Stimulated activated CD4-positive, alpha-beta T cell treated with anti-CD3 and anti-CD28 coated beads, Interleukin-1b, Interleukin-23, amount 100 ng/mL, for 1 hour (primary cell): ENCODE measurements around the gene C22orf39.

Experiments
- DNase-seq, 2 donors: peaks; one replicate each; pipeline ENCODE4 v3.0.0-alpha.2; 2020; ENCODE audit warnings: low read depth in 2 of 2

C22orf39 gene

DNA sequence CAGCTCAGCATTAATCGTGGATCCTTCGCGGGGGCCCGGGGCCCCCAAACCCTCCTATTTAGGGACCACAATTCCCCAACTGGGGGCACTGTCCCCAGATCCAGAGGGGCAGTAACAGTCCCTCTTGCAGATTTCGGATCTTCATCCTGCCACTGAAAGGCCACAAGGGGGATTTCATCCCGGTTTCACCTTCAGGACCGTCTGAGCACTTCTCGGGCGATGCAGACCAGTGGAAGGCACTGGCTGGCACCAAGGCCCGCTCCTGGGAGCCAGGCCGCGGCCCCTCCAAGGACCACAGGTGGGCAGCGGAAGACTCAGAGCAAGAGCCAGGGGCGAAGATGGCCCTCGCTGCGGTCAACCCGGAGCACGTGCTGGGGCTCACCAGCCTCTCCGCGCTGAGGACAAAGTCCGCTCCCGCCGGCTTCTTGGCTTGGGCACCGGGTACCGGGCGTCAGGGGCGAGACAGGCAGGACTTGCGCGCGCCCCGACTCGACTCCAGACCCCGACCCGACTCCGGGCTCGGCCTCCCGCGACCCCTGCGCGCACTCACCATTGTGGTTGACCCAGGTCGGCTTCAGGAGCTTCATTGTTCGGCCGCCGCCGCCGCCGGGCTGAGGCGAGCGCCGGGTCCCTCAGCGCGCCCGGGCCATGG, 16.5 kb downstream of the C22orf39 start:
- no peak for DNase-seq

DNA sequence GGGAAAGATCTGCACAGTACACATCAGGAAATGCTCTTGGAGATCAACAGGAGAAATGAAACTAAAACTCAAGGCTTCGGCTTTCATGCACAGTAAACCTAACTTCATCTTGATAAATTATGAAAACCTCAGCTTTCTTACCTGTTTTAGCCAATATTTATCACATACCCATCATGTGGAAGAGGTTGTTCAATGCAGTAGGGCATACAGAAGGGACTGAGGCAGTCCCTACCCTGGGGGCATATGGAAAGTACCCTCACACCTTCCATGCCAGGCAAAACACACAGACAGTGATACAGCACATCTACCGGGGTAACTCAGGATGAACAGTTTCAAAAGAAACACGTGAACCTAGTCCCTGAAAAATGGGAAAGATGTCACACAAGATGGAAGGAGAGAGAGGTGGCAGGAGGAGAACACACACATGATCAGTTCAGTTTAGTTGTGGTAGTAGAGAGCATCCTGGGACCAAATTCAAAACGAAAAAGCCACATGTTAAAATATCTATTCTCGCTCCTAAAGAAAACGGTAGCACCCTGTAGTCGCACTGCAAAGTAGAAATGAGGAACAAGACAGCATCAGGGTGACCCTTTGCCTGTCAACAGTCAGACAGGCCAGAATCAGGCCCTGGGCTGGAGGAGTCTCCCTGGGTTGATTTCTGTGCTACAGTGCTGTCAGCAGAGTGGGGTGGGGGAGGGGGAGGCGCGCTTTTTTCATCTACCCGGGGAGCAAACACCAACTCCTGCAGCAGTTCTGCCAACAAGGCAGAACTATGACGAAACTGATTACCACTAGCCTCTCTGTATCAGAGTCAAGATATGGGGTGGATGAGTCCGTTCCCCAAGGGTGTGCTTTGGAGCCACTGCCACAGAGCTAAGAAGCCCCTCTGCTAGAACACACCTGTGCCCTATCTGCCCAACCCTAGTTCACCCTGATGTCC, 17.3 kb downstream of the C22orf39 start:
- no peak for DNase-seq

DNA sequence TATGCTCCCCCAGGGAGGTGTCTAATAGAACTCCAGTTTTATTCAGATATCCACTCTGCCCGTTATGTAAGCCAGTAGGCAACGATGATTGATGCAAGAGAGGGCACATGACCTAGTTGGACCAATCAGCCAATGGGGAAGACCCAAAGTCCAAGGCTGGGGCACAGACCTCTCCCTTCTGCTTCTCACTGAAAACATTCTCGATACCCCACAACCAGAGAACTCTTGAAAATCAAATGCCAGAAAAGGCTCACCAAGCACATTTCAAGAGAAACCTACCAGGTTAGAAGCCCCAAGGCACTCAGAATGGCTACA, 23.4 kb downstream of the C22orf39 start:
- no peak for DNase-seq

DNA sequence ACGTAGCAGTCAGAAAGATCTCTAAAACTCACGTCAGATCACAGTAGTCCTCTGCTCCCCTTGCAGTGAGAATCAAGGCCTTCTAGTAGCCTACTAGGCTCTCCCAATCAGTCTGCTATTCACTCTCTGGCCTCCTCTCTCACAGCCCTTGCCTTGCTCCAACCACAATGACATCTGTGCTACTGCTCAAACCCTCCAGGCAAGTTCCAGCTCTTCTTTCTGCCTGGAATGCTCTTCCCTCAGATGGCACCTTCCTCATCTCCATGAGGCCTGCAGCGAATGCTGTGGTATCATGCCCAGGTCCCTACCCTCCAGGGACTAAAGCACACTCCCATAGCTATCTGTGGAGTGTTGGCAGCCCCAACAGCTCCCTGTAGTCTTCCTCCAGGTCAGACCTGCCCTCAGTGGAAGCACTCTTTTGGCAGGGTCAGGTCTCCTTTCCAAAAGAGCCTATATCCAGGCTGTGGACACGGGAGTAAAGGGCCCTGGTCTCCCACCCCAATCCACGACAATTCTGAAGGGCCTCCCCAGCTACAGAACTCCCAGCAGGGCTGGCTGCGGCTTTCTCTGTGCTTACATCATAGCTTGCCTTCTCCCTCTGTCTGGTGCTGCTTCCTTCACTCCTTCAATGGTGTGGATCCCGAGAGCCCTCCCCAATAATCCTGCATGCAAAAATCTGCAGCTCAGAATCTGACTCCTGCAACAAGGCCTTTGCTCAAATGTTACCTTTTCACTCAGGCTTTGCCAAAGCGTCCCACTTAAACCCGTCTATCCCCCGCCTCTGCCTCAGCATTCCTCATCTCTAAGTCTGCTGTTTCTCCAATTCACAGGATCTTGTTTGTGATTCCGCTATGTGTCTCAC, 24.8 kb downstream of the C22orf39 start:
- no peak for DNase-seq

DNA sequence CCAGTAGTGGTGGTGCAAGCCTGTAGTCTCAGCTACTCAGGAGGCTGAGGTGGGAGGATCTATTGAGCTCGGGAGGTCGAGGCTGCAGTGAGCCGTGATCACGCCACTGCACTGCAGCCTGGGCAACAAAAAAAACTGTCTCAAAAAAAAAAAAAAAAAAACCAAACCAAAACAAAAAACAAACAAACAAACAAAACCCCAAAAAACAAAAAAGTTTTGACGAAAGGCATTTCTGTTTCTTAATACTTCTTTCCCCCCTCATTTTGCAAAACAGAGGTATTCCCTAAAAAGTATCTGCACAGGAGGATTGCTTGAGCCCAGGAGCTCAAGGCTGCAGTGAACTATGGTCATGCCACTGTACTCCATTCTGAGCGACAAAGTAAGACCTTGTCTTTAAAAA, 27.2 kb downstream of the C22orf39 start:
- no peak for DNase-seq

DNA sequence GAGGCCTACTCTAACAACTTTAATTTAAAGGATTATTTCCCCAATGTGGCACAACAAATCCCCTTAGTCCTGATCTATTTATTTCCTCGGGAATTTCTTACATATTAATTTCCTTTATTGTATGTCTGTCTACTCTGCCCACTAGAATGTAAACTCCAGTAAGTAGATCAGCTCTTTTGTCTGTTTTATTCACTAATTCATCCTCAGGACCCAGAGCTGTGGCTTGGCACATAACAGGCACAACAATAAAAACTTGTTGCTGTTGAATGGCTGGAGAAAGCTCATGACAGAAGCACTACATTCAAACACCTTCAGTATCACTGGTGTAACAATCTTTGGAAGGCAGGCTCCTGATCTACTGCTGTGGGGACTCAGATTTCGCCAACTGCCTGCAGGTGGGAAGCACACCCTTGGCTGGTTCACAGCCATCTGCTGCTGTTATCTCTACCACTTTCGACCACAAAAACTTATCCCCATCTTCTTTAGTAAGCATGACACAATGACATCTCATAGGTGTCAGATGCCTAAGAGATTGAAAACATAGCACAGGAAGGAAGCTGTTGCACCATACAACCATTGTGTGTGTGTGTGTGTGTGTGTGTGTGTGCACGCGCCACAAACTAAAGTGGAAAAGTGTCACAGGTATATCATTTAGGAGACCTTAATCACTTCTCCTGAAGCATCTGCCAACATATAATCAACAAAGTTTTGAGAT, 27.9 kb downstream of the C22orf39 start:
- DNase-seq, result no peak

DNA sequence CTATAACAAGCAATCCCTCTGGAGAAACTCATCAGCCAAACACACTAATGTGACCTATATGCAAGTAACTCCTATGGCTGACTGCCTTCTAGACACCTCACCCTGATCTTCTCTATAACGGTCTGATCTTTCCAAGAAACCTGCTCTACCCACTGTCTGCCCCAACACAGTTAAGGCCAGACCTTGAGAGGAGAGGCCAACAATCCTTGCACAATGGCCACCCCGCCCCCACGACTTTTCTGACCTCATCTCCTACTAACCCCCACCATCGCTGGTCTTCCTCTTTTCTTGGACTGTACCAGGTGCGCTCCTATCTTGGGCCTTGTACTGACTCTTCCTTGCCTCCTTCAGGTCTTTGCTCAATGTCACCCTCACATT, 28.4 kb downstream of the C22orf39 start:
- DNase-seq, result no peak

DNA sequence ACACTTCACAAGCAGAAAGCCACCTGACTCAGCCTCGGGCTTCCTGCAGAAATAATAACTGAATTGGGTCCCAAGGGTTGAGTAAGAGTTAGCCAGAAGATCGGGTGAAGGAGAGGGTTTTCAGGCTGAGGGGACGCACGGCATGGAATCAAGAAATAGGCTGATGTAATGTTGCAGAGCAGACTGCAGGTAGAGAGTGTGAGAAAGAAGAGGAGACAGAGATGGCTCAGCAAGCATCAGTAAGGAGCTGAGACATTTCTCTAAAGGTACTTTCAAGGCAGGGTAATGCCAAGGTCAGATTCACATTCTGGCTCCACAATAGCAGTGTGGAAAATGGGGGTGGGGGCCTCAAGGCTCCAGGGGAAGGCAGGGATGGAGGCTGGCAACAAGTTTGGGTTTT, 34.6 kb downstream of the C22orf39 start:
- DNase-seq, result no peak

DNA sequence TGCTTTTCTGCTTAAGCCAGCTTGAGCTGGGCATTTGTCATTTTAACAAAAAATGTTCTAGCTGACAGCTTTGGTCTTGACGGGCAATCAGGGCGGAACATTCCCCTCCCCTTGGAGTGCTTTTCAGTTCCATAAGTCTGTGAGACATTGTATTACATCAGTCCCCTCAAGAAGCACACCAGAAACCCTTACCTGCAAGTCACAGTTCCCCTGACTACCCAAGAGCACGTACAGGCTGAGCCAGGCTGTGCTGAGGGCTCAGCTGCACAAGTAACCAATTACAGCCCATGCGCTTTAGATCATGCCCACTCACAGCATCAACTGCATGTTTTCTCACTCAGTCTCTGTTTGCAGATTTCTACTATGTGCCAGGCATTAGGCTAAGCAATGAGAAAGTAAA, 35.0 kb downstream of the C22orf39 start:
- no peak for DNase-seq

DNA sequence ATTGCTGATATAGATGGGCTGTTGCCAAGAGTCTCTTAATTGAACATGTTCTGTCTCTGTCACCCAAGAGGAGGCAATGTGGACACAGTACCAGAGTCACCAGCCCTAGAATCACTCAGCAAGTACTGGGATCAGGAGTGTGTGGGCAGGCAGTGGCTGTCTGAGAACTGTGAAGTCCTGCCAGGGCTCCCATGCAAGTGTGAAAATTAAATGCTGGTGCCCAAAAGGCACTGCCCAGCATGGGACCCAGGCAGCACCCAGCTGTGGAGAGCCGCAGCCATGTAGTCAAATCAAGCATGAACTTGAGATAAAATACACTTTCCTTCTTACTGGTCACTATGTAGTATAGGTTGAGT, 35.8 kb downstream of the C22orf39 start:
- no peak for DNase-seq

DNA sequence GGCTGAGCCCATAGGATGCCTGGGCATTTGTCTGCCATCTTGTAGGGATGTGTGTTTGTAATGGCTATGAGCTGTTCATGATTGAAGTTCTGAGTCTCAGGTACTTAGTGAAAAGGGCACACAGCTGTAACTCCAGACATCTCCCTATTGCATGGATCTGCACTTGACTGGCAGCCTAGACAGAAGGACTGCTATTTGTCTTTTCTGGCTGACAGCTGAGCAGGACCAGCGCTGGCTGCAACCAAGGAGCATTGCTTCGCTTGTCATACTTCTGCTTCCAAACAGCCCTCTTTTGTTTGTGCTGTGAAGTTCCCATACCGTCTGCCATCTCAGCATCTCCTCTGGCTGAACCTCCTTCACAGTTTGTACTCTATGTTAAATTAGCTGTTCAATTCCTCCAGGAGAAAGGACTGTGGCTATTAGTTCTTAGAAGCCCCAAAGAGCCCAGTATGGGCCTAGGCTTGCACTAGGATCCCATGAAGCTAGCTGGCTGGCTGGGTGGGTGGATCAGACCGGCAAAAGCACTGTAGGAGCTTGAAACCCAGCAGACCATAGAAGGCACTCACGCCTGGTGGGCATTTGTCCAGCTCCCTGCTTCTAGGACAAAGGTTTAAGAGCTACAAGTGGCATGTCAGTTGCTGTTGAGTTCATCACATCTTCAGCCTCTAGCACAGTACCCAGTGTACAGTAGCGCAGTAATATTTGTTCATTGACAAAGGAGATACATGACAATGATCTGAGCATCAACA, 36.4 kb downstream of the C22orf39 start:
- DNase-seq, result no peak

DNA sequence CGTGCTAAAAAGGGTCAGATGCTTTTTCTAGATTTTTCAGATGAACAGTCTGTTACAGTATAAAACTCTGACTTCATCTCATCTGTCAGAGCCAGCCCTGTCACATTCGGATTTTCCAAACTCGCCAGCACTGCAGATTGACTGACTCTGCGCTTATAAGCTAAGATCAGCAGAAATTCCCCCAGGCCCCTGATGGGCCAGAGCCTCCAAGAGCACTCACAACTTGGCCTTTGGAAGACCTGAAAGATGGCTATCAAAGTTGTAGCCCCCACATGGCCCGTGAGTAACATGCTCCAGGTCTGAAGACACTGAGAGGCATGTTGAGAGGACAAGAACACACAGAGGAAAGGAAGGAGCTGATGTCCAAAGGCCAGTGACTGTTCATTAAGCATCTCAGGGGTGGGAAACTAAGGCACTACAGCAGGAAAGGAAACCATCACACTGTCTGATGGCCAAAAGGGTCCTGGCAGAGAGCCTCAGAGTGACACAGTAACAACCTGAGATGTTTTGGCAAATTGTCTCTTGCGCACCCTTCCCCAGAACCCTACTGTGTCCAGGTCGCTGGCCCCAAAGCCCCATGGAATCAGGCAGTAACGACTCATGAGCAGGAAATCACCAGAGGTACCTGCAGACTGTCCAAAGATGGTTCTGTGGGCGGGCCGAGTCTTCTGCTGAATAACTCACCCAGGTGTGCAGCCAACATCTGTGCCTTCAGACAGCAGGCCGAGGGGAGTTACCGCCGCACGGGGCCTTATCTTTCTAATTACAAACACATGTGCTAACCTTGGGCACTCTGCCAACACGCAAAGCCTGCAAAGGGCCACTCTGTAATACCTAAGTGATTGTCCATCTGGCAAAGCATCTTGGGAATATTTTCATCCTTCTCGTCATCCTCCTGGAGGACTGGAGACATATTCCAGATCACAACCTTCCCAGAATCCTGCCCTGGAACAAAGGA, 39.6 kb downstream of the C22orf39 start:
- DNase-seq, result no peak

DNA sequence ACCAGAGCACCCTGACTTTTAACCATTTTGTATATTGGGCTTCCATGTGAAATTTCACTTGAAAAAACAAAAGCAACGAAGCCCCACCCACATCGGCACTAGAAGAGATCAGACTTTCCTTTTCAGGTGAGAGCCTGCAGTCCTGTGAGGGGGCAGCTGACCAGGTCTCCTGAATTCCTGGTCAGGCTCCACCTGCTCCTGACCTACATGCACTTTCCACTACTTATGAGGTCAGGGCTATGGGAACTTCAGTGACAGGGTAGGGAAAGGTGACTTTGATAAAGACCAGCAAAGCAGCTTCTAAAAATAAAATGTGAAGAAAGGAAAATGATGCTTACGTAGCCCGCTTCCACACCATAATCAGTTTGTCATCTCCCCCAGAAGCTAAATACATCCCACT, 40.7 kb downstream of the C22orf39 start:
- DNase-seq, result no peak

DNA sequence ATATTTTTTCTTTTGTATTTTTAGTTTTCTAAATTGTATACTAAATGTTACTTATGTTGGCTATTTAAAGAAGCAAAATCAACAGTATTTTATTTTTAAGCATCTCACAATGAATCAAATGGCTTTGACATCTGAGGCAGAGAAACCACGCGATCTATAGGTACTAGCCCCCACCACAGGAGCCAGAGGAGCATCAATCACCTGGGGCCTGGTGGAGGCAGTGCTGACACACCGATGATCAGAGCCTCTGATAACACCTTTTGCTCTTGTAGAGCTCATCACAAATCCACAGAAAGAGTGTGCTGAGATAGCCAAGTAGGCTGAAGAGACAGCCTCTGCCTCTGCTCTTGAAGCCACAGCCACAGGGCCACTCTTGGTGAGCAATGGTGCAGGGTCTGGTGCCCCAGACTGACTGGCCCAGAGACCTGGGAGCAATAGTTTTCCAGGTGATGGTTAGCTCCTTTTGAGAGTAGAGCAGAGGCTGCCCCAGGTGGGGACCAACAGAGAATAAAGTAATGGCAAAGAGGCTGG, 41.2 kb downstream of the C22orf39 start:
- DNase-seq, result no peak

DNA sequence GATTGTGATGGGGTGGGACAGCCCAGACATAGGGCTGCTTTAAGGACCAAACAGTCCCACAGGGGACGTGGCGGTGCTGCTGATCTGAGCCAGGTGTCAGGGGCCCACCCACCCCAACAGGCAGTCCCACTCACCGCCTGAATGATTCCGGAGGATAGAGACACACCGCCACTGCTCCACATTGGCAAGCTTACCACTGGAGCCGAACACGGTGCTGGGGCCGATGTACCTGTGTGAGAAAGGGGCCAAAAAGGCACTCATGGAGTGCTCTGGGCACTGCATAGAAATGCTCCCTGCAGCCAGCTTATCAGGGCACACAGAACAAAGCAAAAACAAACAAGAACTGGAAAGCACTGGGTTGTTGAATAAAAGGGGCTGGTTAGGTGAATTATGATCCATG, 41.9 kb downstream of the C22orf39 start:
- DNase-seq, result no peak

DNA sequence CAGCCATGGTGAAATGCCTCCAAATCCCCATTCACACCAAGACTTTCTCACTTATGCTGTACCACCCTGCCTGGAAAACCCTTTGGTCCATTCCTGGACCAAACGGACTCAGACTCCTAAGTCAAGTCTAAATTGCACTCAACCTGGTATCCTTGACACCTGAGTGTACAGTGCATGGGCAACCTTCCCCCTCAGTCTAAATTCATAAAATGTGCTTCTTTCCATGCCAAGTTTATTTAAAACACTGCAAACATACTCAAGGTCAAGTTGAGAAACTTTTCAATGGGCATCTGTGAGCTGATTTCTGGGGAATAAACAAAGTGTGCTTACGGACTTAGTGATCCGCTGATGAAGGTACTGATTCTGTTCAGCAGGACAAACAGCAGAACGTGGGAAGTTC, 42.4 kb downstream of the C22orf39 start:
- DNase-seq, result no peak

DNA sequence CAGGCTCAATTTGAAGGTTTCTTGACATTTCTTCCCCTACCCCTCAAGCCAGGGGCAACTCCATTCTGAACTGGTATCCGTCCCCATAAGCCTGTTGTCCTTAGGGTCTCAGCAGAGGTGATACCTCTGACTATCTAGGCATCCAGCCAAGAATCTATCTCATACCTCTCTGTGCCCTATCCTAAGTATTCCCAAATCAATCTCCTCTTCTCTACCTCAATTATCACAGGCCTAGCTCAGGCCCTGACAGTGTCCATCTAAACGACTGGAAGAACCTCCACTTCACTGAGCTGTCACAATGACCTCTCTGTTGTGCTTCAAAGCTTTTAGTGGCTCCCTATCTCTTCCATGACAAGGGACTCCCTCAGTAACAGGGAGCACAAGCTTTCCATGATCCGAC, 42.8 kb downstream of the C22orf39 start:
- DNase-seq, result no peak

DNA sequence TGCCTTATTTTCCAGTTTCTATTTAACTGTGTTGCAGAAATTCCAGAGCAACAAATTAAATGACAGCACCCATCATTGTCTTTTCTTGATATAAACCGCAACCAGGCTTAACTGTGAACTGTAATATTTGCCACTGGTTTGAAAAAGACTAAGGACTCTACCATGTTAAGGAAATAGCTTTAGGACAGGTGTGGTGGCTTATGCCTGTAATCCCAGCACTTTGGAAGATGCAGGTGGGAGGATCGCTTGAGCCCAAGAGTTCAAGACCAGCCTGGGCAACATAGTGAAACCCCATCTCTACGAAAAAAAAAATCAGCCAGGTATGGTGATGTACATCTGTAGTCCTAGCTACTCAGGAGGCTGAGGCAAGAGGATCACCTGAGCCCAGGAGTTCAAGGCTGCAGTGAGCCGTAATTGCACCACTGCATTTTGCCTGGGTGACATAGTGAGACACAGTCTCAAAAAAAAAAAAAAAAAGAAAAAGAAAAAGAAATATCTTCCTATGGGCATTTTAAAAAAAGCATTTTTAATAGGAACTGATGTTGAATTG, 44.8 kb downstream of the C22orf39 start:
- DNase-seq, result no peak

DNA sequence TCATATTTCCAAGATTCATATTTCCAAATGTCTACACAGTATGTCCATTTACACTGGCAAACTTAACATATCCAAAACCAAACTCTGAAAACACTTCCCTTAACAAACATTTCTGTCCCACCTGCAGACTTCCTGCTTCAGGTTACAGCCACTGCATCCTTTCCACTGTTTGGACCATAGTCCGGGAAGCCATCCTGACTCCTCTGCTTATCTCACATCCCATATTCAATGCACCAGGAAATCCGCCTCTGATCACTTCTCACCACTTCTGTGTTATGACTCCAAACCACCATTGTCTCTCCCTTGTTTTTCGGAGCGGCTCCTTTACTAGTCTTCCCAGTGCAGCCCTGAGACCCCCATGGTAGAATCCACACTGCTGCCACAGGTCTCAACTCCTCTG, 46.0 kb downstream of the C22orf39 start:
- DNase-seq, result no peak

DNA sequence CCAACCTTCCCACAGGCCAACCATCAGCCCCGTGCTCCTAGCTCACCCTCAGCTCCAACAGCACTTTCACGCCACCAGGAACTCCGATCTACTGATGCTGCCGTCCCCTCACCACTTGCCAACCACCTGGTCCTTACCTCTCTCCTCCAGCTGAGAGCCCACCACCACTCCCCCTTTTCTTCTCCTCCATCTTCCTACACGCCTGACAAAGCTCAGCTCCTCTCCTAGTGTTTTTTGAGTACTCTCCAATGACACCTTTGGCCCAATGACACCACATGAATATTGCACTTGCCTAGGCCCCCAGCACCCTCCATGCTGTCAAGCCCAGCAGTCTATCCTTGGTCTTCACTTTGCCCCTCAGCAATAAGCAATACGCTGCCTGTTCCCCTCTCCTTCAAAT, 46.6 kb downstream of the C22orf39 start:
- DNase-seq, result no peak
